CD4-positive, alpha-beta T cell treated with Interleukin-12 subunit alpha and Interleukin-12 subunit beta, for 1 hour (primary cell): Measurements from ENCODE around the gene MISP.
A peak's percentile ranks its signal among the peaks of the same experiment; 100 is the strongest.
"Not testable (repeated sequence)": the region's sequence is repeated elsewhere in the genome, so short reads cannot be mapped to it uniquely, and the experiment has no call there.

Source experiments
- DNase-seq: peaks from one replicate; pipeline ENCODE4 v3.0.0-alpha.2; 2020

MISP gene

DNA sequence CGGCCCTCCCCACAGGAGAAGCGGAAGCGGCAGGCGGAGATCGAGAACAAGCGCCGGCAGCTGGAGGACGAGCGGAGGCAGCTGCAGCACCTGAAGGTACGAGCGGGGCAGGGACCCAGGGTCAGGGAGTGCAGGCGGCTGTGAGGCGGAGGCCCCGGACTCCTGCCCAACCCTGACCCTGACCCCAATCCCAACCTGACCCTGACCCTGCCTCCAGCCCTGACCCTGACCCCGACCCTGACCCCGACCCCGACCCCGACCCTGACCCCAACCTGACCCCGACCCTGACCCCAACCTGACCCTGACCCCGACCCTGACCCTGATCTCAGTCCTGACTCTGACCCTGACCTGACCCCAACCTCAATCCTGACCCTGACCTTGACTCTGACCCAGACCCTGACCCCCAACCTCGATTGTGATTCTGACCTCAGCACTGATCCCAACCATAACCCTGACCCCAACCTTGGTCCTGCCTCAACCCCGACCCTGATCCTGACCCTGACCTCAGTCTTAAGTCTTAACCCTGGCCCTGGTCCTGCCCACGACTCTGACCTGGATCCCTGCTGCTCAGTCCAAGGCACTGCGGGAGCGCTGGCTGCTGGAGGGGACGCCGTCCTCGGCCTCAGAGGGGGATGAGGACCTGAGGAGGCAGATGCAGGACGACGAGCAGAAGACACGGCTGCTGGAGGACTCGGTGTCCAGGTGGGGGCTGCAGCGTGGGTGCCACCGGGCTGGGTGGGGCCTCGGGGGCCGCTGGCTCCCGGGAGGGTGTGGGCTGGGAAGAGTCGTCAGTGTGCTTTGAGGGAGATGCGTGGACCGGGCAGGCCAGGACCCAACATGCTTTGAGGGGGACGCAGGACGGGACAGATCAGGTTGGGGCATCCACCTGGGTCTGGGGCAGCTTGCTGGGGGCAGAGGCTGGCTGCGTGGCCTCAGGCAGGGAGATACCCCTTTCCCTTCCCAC lies 23.6 kb upstream of the MISP start:
- no peak for DNase-seq

DNA sequence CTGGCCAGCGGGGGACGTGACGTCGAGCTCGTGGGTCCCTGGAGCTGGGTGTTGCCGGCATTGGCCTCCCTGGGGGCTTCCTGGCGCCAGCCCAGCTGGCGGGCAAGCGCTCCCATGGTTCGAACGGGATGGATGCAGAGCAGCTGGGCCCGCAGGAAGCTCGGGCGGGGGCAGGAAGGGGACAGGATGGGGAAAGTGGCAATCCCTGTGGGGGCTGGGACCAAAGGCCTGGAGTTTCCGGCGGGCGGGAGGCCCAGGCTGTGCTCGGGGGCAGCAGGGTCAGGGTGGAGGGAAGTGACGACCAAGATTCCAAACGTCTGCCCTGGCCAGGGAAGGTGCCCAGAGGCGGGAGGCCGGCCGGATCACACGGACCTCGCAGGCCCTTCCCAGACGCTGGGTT lies 22.9 kb upstream of the MISP start:
- DNase-seq, result no peak

DNA sequence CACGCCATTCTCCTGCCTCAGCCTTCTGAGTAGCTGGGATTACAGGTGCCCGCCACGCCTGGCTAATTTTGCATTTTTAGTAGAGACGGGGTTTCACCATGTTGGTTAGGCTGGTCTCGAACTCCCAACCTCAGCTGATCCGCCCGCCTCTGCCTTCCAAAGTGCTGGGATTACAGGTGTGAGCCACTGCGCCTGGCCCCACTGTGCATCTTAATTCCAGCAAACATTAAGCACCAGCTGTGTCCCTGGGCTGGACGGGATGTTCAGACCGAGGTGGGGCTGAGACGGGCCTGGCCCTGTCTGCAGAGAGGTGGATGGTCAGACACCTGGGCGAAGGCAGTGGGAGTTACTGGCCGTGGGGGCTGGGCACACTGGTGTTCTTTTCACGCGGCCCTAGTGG lies 21.3 kb upstream of the MISP start:
- not testable (repeated sequence) for DNase-seq

DNA sequence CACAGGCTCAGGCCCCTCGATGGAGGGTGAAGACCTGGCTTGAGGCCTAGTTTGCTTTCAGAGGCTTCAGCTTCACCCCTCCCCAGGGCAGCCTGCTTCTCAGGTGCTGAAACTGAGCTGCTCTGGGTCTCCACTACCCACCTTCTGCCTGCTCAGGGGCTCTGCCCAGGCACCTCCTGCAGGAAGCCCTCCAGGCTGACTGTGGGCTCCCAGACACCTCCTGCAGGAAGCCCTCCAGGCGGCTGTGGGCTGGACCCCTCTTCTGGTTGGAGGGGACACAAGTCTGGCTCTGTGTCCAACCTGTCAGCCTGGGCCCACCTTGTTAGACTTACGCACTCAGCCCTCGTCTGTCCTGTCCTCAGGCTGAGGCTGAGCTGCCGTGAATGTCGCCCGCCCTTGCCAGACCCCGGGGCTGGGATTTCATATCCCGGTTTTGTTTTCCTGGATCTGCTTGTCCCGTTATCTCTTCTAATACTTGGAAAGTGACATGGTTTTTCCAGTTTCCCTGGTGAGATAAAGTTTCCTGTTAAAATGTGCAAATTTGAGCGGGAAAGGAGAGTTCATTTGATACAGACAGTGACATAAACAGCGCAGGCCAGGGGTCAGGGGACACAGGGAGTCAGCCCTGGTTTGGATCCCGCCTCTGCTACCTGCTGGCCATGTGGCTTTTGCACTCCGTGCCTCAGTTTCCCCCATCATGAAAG lies 20.8 kb upstream of the MISP start:
- no peak for DNase-seq

DNA sequence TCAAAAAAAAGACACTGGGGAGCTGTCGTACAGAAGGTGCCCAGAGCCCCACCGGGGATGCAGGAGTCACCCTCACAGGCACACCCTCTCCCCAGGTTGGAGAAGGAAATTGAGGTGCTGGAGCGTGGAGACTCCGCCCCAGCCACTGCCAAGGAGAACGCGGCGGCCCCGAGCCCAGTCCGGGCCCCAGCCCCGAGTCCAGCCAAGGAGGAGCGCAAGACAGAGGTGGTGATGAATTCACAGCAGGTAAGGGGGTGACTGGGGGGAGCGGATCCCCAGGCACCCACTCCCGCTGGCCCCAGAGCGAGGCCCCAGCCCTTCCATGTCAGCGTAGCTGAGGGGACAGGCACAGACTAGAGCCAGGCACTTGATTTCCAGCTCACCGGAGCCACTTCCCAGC lies 19.9 kb upstream of the MISP start:
- no peak for DNase-seq

DNA sequence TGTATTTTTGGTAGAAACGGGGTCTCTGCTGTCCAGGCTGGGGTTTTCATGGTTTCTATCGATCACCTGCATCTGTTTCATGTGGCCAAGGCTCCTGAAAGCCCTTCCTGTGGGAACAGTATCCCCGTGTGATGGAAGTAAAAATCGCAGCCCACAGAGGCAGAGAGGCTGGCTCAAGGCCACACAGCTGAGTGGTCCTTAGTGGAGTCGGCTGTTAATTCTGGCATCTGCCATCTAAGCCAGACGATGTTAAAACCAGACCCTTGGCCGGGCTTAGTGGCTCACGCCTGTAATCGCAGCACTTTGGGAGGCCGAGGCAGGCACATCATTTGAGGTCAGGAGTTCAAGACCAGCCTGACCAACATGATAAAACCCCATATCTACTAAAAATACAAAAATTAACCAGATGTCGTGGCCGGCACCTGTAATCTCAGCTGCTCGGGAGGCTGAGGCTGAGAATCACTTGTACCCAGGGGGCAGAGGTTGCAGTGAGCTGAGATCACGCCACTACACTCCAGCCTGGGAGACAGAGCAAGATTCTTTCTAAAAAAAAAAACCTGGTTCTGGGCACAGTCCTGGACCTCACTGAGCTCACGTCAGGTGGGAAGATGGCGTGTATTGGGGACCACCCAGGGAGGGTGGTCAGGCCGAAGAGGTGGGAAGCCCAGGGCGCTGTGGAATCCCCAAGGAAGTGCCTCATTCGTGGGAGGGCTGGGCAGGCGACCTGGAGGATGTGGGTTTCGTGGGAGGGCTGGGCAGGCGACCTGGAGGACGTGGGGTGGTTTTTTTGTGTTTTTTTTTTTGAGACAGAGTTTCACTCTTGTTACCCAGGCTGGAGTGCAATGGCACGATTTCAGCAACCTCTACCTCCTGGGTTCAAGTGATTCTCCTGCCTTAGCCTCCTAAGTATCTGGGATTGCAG lies 18.5 kb upstream of the MISP start:
- no peak for DNase-seq

DNA sequence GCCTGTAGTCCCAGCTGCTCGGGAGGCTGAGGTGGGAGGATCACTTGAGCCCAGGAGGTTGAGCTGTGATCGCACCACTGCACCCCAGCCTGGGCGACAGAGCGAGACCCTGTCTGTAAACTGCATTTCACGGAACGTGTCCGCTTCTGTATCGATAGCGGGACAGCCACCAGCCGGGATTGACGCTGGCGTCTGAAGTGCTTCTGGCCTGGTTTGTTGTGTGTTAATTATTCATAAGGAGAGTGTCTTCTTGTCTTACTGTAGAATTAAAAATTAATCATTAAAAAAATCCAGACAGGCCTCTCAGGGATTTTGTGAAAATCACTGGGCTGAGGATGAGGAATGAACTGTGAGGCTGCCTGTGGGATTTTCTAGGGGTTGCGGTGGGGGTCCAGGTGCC lies 16.2 kb upstream of the MISP start:
- no peak for DNase-seq

DNA sequence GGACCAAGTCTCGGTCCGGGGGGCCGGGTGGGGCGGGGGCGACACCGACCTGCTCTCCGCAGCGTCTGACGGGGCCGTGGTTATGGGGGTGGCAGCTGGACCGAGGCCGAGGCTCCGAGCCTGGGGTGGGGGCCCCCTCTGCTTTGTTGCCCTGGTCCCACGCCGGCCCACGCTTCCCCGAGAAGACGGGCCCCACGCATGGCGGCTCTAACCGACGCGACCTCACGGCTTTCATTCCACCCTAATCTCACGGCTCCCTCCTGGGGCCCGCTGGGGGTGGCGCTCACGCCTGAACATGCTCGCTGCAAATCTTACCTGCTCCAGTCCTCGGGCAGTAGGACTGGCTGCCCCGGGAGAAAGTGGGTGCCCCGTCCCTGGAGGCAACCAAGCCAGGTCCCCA lies 14.8 kb upstream of the MISP start:
- DNase-seq, result no peak

DNA sequence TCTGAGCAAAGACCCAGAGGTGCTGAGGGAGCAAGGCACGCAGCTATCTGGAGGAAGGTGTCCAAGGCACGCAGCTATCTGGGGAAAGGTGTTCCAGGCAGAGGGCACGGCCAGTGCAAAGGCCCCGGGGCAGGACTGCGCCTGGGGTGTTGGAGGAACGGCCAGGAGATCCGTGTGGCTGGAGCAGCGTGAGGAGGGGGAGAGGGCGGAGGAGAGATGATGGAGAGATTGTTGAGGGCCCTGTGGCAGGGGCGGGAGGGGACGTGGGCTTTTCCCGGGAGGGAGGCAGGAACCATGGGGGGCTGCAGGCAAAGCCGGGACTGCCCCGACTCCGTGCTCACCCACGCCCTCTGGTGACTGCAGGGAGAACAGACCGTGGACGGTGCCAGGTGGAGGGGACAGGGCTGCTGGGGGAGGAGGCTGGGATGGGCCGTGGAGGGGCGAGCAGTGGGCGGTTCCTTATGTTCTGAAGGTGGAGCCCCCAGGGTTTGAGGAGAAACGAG lies 13.3 kb upstream of the MISP start:
- DNase-seq, result peak; percentile 60

DNA sequence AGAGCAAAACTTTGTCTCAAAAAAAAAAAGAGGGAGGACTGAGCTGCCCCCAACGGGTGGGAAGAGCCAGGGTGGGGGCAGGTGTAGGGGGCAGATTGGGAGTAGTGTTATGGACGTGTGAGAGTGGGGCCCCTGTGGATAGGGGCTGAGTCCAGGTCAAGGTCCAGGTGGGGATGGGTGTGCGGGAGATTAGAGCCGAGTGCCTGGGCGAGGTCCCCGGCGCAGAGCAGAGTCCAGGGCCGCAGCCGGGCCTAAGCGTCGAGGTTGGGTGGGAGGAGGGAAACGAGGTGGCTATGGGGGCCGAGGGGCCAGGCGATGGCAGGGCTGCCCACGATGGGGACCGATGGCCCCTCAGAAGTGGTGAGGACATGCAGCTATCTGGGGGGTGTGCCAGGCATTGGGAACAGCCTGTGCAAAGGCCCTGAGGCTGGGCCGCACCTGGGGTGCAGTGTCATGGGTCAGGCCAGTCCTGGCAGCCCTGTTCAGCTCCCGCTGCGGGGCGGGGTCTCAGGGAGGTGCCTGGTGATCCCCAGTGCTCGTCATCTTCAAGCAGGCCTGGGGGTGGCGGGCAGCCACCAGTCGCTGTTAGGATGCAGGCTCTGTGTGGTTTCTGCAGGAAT lies 12.3 kb upstream of the MISP start:
- no peak for DNase-seq

DNA sequence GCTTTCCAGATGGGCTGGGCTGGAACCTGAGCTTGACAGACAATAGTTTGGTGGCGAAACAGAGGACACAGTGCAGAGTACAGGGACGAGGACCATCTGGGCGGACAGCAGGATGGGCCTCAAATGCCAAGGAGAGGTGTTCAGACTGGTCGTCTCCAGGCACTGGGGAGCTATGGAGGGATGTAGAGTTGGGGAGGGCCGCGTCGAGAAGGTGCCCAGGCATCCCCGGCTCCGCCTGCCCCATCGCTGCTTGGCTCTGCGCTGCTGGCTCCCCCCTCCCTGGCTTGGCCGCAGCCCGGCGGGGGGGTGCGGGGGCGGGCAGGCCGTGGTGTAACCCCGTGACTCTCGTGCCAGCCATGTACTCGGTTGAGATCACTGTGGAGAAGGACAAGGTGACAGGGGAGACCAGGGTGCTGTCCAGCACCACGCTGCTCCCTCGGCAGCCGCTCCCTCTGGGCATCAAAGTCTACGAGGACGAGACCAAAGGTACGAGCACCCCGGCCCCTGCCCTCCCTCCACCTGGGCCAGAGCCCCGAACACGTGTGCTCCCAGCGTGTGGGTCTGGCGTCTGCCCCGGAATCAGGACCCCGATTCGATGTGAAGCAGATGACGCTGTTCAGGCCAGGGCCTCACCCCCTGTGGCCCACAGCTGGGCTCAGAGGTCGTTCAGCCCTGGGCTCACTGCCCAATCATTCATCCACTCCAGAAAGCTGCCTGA lies 10.8 kb upstream of the MISP start:
- DNase-seq, result no peak

DNA sequence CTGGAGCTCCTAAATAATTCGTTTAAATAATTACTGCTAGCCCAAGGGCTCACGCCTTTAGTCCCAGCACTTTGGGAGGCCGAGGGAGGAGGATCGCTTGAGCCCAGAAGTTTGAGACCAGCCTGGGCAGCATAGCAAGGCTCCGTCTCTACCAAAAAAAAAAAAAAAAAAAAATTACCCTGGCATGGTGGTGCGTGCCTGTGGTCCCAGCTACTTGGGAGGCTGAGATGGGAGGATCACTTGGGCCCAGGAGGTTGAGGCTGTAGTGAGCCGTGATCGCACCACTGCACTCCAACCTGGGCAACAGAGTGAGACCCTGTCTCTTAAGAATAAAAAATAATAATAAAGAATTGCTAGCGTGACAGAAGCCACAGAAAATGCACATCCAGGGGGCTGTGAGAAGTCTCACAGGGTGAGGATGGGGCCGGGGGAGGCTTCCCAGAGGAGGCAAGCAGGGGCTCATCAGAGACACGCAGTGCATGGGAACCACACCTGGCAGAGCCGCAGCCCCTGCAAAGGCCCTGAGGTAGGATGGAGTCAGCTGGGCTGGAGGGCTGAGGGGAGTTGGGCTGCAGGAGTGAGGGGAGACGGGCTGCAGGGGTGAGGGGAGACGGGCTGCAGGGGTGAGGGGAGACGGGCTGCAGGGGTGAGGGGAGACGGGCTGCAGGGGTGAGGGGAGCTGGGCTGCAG lies 10.0 kb upstream of the MISP start:
- not testable (repeated sequence) for DNase-seq

DNA sequence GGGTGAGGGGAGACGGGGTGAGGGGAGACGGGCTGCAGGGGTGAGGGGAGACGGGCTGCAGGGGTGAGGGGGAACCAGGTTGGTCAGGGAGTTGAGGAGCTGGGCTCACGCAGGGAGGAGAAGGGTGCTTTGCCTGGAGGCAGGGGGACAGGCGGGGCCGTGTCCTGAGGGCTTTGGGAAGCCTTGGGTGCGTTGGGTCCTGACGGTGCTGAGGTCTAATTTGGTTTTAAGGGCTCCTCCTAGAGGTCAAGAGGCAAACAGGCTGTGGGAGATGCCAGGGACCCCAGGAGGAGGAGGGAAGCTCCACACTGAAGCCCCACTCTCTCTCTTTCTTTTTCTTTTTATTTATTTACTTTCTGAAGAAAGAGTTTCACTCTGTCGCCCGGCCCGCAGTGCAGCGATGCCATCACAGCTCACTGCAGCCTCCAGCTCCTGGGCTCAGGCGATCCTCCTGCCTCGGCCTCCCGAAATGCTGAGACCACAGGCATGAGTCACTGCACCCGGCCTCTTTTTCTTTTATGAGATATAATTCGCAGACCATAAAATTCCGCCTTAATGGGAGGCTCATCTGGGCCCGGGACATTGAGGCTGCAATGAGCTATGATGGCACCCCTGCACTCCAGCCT lies 9.3 kb upstream of the MISP start:
- peak; percentile 20 for DNase-seq

DNA sequence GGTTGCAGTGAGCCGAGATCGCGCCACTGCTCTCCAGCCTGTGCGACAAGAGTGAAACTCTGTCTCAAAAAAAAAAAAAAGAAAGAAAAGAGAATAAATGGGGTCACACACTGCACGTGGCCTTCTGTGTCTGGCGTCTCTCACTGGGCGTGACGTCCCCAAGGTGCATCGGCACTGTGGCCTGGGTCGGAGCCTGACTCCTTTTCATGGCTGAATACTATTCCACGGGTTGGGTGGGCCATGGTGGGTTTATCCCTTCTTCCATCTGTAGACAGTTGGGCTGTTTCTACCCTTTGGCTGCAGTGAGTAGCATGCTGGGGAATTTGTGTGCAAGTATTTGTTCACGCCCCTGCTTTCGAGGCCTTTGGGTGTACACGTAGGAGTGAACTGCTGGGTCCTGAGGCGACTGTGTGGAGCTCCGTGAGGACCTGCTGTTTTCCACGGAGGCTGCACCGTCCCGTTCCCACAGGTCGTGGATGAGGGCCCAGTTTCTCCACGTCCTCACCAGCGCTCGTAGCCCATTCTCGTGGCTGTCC lies 8.3 kb upstream of the MISP start:
- no peak for DNase-seq

DNA sequence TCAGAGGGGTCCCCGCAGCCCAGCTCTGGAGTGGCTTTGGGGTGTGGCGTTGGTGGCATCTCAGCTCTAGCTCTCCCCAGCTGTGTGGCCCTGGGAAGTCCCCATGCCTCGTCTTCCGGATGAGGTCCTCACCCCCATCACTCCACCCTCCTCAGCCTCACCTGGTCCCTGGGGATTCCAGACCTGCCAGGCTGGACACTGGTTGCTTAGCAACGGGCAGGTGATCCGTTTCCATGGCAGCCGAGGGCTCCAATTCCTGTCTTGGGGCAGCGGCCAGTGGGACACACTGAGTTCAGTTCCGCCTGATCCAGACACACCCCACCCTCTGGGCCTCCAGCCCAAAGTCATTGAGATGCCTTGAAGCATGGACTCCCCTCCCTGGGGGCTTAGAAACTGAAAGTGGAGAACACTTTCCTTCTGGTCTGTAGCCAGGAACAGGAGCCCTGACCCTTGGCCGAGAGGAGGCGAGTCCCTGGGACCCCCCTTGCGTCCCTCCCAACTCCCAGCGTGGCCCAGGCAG lies 7.7 kb upstream of the MISP start:
- DNase-seq, result no peak

DNA sequence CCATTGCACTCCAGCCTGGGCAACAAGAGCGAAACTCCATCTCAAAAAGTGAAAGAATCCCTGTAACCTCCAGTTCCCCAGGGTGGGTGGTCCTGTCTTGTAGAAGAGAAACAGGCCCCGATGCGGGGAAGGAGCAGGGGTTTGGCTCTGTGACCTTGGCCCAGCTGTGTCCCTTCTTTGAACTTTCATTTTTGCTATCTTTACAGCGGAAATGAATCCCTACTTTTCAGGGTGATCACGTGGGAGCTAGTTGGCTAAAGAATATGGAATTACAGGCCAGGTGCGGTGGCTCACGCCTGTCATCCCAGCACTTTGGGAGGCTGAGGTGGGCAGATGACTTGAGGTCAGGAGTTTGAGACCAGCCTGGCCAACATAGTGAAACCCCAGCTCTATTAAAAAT lies 5.8 kb upstream of the MISP start:
- DNase-seq, result not testable (repeated sequence)

DNA sequence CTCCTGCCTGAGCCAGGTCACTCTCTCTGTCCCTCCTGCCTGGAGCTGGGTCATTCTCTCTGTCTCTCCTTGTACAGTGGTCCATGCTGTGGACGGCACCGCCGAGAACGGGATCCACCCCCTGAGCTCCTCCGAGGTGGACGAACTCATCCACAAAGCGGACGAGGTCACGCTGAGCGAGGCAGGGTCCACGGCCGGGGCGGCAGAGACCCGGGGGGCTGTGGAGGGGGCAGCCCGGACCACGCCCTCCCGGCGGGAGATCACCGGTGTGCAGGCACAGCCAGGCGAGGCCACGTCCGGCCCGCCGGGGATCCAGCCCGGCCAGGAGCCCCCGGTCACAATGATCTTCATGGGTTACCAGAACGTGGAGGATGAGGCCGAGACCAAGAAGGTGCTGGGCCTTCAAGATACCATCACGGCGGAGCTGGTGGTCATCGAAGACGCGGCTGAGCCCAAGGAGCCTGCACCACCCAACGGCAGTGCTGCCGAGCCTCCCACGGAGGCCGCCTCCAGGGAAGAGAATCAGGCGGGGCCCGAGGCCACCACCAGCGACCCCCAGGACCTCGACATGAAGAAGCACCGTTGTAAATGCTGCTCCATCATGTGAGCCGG lies 4.6 kb upstream of the MISP start:
- no peak for DNase-seq

DNA sequence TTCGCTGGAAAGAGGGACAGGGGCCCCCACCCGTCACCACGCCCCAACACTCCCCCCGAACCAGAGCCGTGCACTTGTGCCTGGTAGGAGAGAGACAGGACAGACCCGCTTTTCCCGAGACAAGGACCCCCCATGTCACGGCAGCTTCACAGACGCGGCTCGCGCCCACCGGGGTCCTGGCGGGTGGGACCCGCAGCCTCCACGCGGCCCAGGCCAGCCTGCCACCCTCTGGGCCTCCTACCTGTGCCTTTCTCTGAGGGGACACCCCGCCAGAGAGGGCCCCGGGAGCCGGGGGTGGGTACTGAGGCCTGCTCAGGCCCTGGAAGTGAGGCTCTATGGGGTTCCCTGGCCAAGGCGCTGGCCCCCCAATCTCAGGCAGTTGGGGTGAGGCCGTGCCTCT lies 4.0 kb upstream of the MISP start:
- no peak for DNase-seq

DNA sequence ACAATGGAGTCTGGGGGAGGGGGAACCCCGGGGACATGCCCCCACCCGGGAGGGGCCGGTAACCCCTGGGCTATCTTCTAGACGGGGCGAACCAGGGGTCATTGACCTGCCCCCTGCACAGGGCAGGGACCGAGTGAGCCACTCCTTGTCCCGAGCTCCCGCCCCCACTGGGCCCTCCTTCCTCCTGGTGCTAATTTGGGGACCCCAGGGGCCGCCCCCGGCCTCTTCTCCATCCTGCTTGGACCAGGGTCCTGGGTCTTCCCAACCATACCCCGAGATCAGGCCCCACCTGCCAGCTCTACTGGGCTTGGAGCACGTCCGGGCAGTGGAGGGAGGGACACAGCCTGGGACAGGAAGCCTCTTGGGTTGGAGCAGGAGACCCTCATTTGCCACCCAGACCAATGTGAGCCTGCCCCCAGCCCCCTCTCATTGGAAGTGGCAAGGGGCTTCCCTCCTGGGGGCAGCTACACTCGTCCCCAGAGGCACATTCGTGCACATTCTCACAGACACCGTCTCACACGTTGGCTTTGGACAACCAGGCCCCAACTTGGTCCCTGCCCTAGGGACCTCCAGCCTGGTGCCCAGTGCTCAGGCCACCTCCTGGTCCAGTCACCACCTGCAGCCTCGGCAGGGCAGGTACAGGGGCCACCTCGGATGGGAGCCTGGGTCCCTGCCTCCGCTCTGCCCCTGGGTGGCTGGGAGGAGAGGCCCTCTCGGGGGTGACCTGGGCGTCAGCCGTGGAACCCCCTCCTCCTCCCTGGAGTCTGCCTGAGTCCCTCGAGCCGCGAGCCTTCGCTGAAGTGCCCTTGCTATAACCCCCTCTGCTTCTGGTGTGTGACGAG lies 3.3 kb upstream of the MISP start:
- no peak for DNase-seq
